CD4-positive, alpha-beta T cell treated with Interferon gamma for 1 hour (primary cell): ENCODE data around the gene RNASE1.
"Not testable (repeated sequence)": the region's sequence is repeated elsewhere in the genome, so short reads cannot be mapped to it uniquely, and the experiment has no call there.

Source experiments
- DNase-seq: peaks from one replicate; pipeline ENCODE4 v3.0.0-alpha.2; 2020

The RNASE1 gene

DNA sequence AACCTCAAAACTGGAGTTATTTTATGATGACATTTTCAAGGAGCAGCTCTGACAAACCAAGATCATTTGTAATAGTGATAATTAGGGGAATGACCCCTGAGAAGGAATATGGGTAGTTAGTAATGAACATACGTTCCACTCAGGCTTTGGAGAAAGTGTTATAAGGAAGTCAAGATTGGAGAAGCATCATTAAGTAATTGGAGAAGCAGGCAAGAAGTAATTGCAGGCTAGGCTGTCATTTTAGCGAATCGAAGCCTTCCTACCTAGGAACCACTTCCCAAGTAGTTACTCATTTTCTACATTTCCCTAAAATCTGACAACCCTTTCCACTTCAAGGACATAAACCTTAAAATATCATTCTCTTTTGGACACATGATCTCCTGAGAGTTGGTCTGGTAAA is 33.2 kb downstream of the RNASE1 start:
- no peak for DNase-seq

DNA sequence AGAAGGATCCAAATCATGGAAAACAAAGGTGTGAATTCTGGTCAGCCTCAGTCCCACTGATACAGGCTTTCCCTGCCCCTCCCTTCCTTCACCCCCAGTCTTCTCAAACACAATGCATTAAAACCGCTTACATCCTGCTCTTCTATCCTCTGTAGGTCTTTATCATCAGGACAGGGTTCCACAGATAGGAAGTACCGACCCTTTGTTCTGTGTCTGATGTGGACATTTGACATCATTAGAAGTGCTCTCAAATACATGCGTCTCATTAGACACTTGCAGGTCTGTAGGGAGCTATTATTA is 34.1 kb downstream of the RNASE1 start:
- no peak for DNase-seq

DNA sequence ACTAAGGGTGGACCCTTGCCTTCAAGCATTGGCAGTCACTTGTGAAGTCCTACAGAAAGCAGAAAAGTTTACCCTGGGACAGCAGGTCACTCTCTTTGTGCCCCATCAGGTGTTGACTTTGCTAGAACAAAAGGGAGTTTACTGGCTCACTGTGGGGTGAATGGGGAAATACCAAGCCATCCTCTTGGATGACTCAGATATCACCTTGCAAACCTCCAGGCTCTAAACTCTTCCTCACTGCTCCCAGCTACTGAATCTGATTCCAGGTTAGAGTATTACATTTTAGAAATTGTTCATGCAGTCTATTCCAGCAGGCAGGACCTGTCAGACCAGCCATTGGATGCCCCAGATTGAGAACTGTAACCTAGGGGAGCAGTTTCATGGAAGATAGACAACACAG is 41.7 kb downstream of the RNASE1 start:
- DNase-seq, result no peak

DNA sequence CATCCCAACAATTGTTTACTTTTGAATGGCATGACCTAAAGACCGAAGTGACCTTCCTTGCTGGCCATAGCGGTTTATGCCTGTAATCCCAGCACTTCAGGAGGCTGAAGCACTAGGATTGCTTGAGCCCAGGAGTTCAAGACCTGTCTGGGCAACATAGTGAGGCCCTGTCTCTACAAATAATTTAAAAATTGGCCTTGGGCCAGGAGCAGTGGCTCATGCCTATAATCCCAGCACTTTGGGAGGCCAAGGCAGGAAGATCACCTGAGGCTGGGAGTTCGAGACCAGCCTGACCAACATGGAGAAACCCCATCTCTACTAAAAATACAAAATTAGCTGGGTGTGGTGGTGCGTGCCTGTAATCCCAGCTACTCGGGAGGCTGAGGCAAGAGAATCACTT is 43.2 kb downstream of the RNASE1 start:
- DNase-seq, result not testable (repeated sequence)

DNA sequence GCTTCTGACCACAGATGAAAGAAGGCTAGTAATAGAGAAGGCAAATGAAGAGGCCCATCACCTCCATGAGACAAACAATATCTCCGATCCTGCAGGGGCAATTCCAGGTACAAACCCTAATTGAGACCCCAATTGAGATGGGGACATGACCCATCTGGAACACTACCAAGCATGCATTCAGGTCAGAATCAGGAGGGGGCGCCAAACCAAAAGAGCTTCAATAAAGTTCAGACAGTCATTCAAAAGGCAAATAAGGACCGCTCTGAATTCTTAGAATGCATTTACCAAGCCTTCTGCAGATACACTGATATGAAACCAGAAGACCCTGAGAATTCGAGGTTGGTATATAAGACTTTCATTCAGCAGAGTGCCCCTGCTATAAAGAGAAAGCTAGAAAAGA is 44.7 kb downstream of the RNASE1 start:
- no peak for DNase-seq

DNA sequence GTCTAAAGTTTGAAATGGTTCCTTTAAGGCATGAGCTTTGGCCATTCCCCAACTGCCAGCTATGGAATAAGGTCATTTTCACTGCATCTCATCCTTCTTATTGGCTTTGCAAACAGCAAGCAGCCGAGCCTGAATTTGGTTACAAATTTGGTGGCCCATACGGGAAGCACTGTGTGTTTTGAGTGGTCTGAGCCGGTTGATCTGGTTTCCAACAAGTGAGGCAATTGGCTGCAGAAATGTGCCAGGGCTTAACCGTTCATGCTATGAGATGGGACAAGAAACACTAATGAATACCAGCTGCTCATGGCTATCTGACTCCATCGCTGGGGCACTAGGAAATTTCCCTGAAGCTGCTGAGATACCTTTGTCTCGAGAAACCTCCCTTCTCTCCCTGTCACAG is 47.6 kb downstream of the RNASE1 start:
- DNase-seq, result no peak

DNA sequence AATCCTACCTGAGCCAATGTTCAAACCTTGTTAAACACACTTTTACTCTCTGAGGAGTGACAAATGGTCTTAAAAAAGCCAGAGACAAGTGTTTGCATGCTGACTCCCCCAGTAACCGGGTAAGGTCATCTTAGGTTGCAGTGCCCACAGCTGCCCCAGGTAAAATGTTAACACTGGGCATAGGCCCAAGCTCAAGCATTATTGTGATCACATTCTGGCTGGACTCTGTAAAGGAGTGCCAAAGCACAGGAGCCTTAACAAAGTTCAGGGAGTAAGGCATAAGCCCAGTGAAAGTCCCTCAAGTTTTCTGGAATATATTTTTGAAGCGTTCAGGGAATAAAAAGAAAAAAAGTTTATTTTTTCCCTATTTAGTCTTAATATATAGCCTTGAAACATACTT is 48.3 kb downstream of the RNASE1 start:
- no peak for DNase-seq

DNA sequence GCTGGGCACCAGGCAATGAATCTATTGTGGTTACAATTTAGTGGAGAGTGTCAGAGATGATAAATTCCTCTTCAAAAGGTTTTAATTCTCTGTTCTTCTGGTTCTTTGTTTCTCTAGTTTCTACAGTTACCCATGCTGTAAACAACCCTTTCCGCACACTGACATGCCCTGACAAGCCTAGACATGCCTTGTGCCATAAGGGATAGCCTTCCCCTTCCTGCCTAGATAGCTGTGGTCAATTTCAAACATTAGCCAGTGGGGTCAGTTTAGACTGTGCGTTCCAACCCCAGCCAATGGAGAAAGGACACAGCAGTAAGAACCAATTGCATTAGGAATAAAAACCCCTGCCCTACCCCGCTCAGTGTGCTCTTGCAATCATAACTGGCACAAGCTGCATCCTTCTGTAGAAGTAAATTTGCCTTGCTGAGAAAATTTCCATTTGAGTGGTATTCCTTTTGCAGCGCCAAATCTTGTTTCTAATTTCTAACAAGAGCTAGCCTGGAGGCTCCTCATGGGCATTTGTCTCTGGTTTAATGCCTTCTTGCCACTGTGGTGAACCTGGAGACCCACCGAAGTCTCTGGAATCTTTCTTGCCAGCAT is 50.6 kb downstream of the RNASE1 start:
- DNase-seq, result no peak
